SK-N-SH (cell line): ENCODE measurements around the gene EXD2.

ENCODE experiments used
- EP300 ChIP-seq, 2 experiments: IDR thresholded peaks; 2 replicates each; pipeline versions ENCODE4 v1.4.0 to v1.6.1; 2012; ENCODE audit warnings: borderline replicate concordance in 1 of 2, low read depth in 1 of 2, low read length in 1 of 2
- GABPA ChIP-seq: IDR thresholded peaks from 2 replicates; pipeline ENCODE4 v1.4.0; 2012; ENCODE audit warnings: low read depth, mild to moderate bottlenecking
- NFIC ChIP-seq: IDR thresholded peaks from 2 replicates; pipeline ENCODE4 v1.4.0; 2012; ENCODE audit warnings: borderline replicate concordance
- NRF1 ChIP-seq: IDR thresholded peaks from 2 replicates; pipeline ENCODE4 v1.6.1; 2012; ENCODE audit warnings: low read depth, mild to moderate bottlenecking, low read length
- RCOR1 ChIP-seq: fragments of 150-350 bp; IDR thresholded peaks from 2 replicates; pipeline ENCODE4 v1.6.1; 2017; ENCODE audit warnings: antibody characterized with exemption, low read length
- RXRA ChIP-seq: IDR thresholded peaks from 2 replicates; pipeline ENCODE4 v1.4.0; 2012; ENCODE audit warnings: low read depth, mild to moderate bottlenecking, borderline replicate concordance
- TAF1 ChIP-seq: IDR thresholded peaks from 2 replicates; pipeline ENCODE4 v1.6.1; 2012; ENCODE audit warnings: low read depth, mild to moderate bottlenecking, low read length, moderate library complexity, borderline replicate concordance
- TCF12 ChIP-seq: IDR thresholded peaks from 2 replicates; pipeline ENCODE4 v1.4.0; 2012
- TF ChIP-seq, protein P1 (sequence below): fragments of 200-600 bp; sonication (generic); IDR thresholded peaks from 2 replicates; pipeline ENCODE4 v1.6.1; 2017; ENCODE audit warnings: antibody characterized with exemption, mild to moderate bottlenecking, moderate library complexity
- TF ChIP-seq, protein P2 (sequence below): fragments of 150-350 bp; IDR thresholded peaks from 2 replicates; pipeline ENCODE4 v1.6.1; 2016; ENCODE audit warnings: mild to moderate bottlenecking, low read depth, low read length

DNA sequence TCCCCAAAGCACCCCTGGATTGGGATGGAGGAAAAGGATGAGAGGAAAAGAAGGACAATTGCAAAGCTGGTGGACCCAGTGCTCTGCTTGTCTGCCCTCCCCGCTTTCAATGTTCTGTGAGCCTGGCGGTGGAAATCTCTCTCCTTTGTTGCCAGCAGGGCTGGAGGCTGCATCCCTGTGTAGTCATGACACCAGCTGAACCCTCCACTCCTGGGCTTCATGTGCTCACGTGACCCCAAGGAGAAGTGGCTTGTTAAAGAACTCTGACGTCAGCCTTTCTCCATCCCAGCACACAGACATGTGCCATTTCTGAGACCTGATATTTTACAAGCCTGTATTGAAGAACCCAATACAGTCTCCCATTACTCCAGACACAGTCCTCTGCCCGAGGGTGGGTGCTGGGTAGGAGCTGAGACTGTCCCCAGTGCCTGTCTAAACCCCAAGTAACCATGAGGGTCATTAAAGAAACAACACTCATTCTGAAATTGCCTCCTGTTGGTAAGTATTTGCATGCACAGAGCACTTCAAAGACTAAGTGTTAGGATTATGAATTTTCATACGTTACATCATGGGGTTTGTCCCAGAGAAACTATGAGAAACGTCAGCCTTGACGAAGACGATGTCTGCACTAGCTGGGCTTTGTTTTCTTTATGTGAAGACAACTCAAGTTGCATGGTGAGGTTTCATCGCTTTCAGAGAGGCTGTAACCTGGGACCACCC lies 90.3 kb downstream of the EXD2 start:
- TF ChIP-seq EP300 (IDR thresholded peaks at IDR 0.05; ENCODE audit: borderline replicate concordance in 1 of 2, low read depth in 1 of 2, low read length in 1 of 2) (no peak), NFIC (no peak), TAF1 (no peak), TCF12 (no peak), RXRA (no peak), NRF1 (no peak), RCOR1 (no peak), GABPA (no peak)
- TF ChIP-seq, protein P1, sequence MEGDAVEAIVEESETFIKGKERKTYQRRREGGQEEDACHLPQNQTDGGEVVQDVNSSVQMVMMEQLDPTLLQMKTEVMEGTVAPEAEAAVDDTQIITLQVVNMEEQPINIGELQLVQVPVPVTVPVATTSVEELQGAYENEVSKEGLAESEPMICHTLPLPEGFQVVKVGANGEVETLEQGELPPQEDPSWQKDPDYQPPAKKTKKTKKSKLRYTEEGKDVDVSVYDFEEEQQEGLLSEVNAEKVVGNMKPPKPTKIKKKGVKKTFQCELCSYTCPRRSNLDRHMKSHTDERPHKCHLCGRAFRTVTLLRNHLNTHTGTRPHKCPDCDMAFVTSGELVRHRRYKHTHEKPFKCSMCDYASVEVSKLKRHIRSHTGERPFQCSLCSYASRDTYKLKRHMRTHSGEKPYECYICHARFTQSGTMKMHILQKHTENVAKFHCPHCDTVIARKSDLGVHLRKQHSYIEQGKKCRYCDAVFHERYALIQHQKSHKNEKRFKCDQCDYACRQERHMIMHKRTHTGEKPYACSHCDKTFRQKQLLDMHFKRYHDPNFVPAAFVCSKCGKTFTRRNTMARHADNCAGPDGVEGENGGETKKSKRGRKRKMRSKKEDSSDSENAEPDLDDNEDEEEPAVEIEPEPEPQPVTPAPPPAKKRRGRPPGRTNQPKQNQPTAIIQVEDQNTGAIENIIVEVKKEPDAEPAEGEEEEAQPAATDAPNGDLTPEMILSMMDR, result no peak
- TF ChIP-seq, protein P2, sequence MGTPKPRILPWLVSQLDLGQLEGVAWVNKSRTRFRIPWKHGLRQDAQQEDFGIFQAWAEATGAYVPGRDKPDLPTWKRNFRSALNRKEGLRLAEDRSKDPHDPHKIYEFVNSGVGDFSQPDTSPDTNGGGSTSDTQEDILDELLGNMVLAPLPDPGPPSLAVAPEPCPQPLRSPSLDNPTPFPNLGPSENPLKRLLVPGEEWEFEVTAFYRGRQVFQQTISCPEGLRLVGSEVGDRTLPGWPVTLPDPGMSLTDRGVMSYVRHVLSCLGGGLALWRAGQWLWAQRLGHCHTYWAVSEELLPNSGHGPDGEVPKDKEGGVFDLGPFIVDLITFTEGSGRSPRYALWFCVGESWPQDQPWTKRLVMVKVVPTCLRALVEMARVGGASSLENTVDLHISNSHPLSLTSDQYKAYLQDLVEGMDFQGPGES, result no peak
